DMS153 (cell line): ENCODE results near the gene CST7.

Experiments
- DNase-seq: peaks from one replicate; lab custom pipeline; 2025; lab: John Stamatoyannopoulos, UW

CST7 gene

DNA sequence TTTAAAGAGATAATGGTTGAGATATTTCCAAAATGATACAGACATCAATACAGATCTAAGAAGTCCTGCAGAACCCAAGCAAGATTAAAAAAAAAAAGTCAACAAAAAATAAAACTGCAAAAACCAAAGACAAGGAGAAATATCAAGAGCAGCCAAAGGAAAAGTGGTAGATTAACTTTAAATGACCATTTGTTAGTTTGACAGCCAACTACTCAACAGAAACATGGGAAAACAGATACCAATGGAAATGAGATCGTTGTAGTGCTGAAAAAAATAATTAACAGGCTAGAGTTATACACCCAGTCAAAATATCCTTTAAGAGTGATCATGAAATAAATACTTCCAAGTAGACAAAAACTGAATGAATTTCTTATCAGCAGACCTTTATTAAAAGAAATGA lies 53.9 kb downstream of the CST7 start:
- DNase-seq = no peak

GRCh38 chr20:25005220-25005619 lies 56.2 kb downstream of the CST7 start:
- DNase-seq = peak; percentile 11

GRCh38 chr20:25005661-25006060 lies 56.6 kb downstream of the CST7 start:
- no peak for DNase-seq

- no peak for DNase-seq
Observed at GRCh38 chr20:25006431-25007167, 57.5 kb downstream of the CST7 start.

GRCh38 chr20:25007491-25008305 lies 58.6 kb downstream of the CST7 start:
- DNase-seq = no peak

DNA sequence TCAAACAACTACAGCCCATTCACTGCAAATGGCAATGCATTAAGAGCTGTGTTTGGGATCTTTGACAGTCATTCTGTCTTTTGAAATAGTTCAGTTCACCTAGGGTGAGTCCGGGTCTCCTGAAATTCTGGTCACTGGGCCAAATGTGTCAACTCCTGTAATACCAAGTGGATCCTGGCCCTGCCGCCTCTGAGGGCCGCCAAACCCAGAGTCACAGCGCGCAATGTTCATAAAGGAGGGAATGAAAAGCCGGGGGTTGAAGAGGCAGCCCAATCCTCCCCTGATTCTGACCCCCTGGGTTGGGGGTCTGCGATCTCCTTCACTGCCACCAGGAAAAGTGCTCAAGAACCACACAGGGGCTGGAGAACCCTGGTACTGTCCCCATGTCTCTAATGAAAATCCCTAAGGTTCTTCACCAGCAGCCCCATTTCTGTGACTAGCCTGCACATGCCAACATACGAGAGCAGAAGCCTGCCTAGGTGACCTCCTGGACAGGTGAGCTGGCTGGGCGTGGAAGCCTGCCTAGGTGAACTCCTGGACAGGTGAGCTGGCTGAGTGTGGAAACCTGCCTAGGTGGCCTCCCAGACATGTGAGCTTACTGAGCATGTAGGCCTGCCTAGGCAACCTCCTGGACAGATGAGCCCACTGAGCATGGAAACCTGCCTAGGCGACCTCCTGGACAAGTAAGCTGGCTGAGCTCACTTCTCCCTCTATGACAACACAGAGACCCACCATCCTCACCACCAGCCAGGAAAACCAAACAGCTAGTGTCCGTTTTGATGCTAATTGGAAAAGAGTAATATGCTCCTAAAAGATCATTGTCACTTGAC lies 59.5 kb downstream of the CST7 start:
- no peak for DNase-seq
